ENCODE measurements around the gene GLIPR1L1. TPM values are rescaled to one million over a fixed set of nuclear protein-coding genes. Genes with fewer than 3 reads are reported as not detected.

GLIPR1L1 gene
- total and polyA plus RNA-seq, 2 experiments from 2014 or later, result 4.4 TPM; not detected in 1

DNA sequence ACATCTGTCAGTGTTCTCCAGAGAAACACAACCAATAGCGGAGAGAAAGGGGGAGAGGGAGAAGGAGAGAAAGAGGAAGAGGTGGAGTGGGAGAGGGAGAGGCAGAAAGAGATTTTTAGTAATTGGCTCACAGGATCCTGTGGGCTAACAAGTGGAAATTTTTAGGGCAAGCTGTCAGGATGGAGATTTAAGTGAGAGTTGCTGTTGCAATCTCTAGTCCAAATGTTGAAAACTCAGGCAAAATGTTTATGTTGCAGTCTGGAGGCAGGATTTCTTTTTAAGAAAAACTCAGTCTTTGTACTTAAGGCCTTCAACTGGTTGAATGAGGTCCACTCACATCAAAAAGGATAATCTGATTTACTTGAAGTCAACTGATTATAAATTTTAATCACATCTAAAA lies 43.9 kb downstream of the GLIPR1L1 start:
- TF ChIP-seq NANOG (IDR thresholded peaks at IDR 0.05; ENCODE audit: borderline replicate concordance), result no peak
- TF ChIP-seq, protein P1, sequence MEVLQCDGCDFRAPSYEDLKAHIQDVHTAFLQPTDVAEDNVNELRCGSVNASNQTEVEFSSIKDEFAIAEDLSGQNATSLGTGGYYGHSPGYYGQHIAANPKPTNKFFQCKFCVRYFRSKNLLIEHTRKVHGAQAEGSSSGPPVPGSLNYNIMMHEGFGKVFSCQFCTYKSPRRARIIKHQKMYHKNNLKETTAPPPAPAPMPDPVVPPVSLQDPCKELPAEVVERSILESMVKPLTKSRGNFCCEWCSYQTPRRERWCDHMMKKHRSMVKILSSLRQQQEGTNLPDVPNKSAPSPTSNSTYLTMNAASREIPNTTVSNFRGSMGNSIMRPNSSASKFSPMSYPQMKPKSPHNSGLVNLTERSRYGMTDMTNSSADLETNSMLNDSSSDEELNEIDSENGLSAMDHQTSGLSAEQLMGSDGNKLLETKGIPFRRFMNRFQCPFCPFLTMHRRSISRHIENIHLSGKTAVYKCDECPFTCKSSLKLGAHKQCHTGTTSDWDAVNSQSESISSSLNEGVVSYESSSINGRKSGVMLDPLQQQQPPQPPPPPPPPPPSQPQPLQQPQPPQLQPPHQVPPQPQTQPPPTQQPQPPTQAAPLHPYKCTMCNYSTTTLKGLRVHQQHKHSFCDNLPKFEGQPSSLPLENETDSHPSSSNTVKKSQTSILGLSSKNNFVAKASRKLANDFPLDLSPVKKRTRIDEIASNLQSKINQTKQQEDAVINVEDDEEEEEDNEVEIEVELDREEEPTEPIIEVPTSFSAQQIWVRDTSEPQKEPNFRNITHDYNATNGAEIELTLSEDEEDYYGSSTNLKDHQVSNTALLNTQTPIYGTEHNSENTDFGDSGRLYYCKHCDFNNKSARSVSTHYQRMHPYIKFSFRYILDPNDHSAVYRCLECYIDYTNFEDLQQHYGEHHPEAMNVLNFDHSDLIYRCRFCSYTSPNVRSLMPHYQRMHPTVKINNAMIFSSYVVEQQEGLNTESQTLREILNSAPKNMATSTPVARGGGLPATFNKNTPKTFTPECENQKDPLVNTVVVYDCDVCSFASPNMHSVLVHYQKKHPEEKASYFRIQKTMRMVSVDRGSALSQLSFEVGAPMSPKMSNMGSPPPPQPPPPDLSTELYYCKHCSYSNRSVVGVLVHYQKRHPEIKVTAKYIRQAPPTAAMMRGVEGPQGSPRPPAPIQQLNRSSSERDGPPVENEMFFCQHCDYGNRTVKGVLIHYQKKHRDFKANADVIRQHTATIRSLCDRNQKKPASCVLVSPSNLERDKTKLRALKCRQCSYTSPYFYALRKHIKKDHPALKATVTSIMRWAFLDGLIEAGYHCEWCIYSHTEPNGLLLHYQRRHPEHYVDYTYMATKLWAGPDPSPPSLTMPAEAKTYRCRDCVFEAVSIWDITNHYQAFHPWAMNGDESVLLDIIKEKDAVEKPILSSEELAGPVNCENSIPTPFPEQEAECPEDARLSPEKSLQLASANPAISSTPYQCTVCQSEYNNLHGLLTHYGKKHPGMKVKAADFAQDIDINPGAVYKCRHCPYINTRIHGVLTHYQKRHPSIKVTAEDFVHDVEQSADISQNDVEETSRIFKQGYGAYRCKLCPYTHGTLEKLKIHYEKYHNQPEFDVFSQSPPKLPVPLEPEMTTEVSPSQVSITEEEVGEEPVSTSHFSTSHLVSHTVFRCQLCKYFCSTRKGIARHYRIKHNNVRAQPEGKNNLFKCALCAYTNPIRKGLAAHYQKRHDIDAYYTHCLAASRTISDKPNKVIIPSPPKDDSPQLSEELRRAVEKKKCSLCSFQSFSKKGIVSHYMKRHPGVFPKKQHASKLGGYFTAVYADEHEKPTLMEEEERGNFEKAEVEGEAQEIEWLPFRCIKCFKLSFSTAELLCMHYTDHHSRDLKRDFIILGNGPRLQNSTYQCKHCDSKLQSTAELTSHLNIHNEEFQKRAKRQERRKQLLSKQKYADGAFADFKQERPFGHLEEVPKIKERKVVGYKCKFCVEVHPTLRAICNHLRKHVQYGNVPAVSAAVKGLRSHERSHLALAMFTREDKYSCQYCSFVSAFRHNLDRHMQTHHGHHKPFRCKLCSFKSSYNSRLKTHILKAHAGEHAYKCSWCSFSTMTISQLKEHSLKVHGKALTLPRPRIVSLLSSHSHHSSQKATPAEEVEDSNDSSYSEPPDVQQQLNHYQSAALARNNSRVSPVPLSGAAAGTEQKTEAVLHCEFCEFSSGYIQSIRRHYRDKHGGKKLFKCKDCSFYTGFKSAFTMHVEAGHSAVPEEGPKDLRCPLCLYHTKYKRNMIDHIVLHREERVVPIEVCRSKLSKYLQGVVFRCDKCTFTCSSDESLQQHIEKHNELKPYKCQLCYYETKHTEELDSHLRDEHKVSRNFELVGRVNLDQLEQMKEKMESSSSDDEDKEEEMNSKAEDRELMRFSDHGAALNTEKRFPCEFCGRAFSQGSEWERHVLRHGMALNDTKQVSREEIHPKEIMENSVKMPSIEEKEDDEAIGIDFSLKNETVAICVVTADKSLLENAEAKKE (CRISPR knock-in tag; IDR thresholded peaks at IDR 0.05), result no peak
- TF ChIP-seq POLR2AphosphoS5 (IDR thresholded peaks at IDR 0.05; ENCODE audit: low read depth), result no peak
- TF ChIP-seq ZNF114 (CRISPR knock-in tag; IDR thresholded peaks at IDR 0.05), result no peak
- TF ChIP-seq JUNB (IDR thresholded peaks at IDR 0.05; ENCODE audit: unreplicated experiment), result no peak
- TF ChIP-seq, protein P2, sequence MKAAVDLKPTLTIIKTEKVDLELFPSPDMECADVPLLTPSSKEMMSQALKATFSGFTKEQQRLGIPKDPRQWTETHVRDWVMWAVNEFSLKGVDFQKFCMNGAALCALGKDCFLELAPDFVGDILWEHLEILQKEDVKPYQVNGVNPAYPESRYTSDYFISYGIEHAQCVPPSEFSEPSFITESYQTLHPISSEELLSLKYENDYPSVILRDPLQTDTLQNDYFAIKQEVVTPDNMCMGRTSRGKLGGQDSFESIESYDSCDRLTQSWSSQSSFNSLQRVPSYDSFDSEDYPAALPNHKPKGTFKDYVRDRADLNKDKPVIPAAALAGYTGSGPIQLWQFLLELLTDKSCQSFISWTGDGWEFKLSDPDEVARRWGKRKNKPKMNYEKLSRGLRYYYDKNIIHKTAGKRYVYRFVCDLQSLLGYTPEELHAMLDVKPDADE (IDR thresholded peaks at IDR 0.05), result no peak
- Mint-ChIP-seq H3K27me3 (ENCODE audit: insufficient read depth, low read depth, poor library complexity) (no peaks in the 10 kb centered on the region), H3K9me3 (no peaks in the 10 kb centered on the region), H3K36me3 (ENCODE audit: low read depth) (peaks cover 14% of the 10 kb centered on the region), H3K27ac (no peak overlapping the region), H3K4me3 (no peak overlapping the region), H3K4me1 (peaks cover 5% of the 10 kb centered on the region)
- H4K20me1 ChIP-seq (replicated peaks; ENCODE audit: insufficient read depth), result no peaks in the 10 kb centered on the region
- H3K4me3 ChIP-seq, result no peak overlapping the region
- ATAC-seq, result no peak
- no peaks in the 10 kb centered on the region for H3K27me3 ChIP-seq (ENCODE audit: insufficient read depth)
- H2AFZ ChIP-seq, result no peak overlapping the region
- H3K79me2 ChIP-seq (replicated peaks; ENCODE audit: insufficient read depth), result no peaks in the 10 kb centered on the region
- H3K36me3 ChIP-seq (ENCODE audit: insufficient read depth), result no peaks in the 10 kb centered on the region
- peaks cover 18% of the 10 kb centered on the region; the same call in 1 of the 2 replicates for H3K9me2 ChIP-seq (ENCODE audit: insufficient read depth)
- no peaks in the 10 kb centered on the region for H3F3A ChIP-seq (replicated peaks; ENCODE audit: low read depth)
- no peak overlapping the region for H3K4me2 ChIP-seq
- DNase-seq (ENCODE audit: low spot score), result no peak
- H3K27ac ChIP-seq (ENCODE audit: low read depth), result no peak overlapping the region
- no peaks in the 10 kb centered on the region for H3K4me1 ChIP-seq (ENCODE audit: insufficient read depth)
